CD4-positive, alpha-beta T cell treated with Interferon alpha-2 for 1 hour (primary cell): ENCODE measurements around the gene LRIG2.

ENCODE experiments used
- DNase-seq, 2 donors: peaks; one replicate each; pipeline ENCODE4 v3.0.0-alpha.2; 2020 to 2022

LRIG2 gene

GRCh38 chr1:113170519-113170918, 97.5 kb downstream of the LRIG2 start:
- no peak for DNase-seq

GRCh38 chr1:113178106-113178505, 105.1 kb downstream of the LRIG2 start:
- no peak for DNase-seq

DNA sequence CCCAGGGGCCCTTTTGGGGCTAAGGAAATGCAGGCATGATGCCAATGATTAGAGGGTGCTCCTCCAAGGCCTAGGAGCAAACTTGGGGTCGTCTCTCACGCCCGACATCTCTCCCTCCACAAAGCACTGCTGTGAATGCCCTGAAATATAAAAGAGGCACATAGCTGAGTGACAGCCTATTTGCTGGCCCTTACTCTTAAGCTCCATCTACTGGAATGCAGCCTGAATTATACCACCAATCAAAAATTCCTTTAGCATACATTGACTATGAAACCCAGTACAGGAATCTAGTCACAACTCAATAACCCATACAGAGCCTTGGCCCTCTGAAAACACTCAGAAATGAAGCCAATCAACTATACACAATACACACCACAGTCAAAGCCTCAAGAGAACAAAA, 105.5 kb downstream of the LRIG2 start:
- DNase-seq: no peak
